ENCODE data around the gene HIVEP3.

HIVEP3 gene

DNA sequence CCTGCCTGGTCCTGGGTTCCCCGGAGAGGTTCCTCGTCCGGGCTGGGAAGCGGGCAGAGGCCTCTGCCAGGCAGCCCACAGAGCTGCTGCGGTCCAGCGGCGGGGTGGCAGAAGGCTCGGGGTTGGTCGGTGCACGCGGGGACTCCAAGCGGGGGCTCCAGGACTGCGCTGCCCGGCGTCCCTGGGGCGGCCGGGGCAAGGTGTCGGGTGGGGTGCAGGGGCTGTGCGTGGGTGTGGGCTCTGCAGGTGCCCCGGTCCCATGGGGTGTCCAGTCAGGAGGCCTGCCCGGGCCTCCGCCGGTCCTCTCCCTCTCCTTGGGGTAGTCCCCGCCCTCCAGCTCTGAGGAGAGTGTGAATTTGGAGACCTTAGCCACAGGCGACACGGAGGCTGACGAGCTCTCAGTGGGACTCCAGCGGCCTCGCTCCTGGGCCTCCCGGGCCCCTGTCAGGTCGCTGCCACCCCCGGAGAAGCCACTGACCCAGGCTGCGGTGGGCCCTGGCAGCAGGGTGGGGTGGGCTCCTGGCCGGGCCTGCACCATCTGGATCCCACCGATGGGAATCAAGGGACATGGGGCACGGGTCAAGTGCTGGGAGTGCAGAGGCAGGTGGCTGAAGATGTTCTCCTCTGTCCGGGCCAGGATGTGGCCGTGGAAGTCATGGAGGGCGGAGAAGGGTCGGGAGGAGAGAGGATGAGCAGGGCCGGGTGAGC, 408.0 kb downstream of the HIVEP3 start:
- Histone ChIP-seq H3K27ac (ENCODE audit: low read length) (no peak overlapping the region), H3K9ac (ENCODE audit: low read depth, low read length) (no peak overlapping the region), H3K36me3 (ENCODE audit: insufficient read depth, low read depth, low read length) (no peaks in the 10 kb centered on the region), H3K4me3 (ENCODE audit: low read length) (no peak overlapping the region), H3K27me3 (ENCODE audit: insufficient read depth, low read length) (no peaks in the 10 kb centered on the region), H3K9me3 (ENCODE audit: insufficient read depth, low read depth, low read length) (no peaks in the 10 kb centered on the region), H3K4me1 (ENCODE audit: insufficient read depth, low read length) (peaks cover 4% of the 10 kb centered on the region)

DNA sequence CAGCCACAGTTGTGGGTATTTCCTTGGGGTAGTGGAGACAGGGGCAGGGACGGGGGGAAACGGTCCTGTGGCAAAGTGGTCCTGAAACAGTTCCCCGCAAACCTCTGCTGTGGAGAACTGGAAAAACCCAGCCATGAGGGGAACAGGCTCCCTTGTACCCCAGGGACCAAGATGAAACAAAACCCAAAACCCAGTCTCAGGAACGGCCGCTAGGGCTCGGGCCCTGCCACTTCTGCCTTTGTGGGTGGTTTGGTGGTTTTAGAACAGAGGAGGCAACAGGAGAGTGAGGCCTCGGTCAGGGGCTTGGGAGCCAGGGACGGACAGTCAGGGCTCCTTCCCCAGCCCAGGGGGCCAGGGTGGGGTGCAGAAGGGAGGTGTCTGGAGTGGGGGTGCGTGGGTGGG, 409.5 kb downstream of the HIVEP3 start:
- H3K9ac ChIP-seq (ENCODE audit: low read depth, low read length), result no peak overlapping the region
- H3K4me3 ChIP-seq (ENCODE audit: low read length), result no peak overlapping the region
- no peak overlapping the region for H3K27ac ChIP-seq (ENCODE audit: low read length)
- no peaks in the 10 kb centered on the region for H3K9me3 ChIP-seq (ENCODE audit: insufficient read depth, low read depth, low read length)
- H3K36me3 ChIP-seq (ENCODE audit: insufficient read depth, low read depth, low read length), result no peaks in the 10 kb centered on the region
- H3K27me3 ChIP-seq (ENCODE audit: insufficient read depth, low read length), result no peaks in the 10 kb centered on the region
- H3K4me1 ChIP-seq (ENCODE audit: insufficient read depth, low read length), result no peaks in the 10 kb centered on the region

DNA sequence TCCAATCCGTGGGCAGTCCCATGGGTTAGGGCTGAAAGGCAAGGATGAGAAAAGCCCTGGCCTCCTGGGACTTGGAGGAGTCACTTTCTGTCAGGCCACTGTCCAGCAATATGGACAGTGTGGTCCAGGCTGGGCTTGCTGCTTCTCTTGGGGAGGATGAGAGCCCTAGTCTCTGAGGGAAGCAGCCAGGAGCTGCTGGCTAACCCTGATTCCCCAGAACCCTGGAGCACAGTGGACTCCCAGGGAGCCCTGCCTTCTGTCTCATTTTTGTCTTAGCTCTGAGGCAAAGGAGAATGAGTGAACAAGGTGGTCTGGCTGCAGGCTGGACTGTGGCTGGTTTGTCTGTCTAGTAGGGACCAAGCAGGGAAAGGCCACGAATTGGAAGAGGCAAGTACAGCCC, 410.4 kb downstream of the HIVEP3 start:
- no peak overlapping the region for H3K9ac ChIP-seq (ENCODE audit: low read depth, low read length)
- no peak overlapping the region for H3K27ac ChIP-seq (ENCODE audit: low read length)
- H3K36me3 ChIP-seq (ENCODE audit: insufficient read depth, low read depth, low read length), result no peaks in the 10 kb centered on the region
- H3K4me3 ChIP-seq (ENCODE audit: low read length), result no peak overlapping the region
- no peaks in the 10 kb centered on the region for H3K27me3 ChIP-seq (ENCODE audit: insufficient read depth, low read length)
- H3K4me1 ChIP-seq (ENCODE audit: insufficient read depth, low read length), result no peaks in the 10 kb centered on the region
- H3K9me3 ChIP-seq (ENCODE audit: insufficient read depth, low read depth, low read length), result no peaks in the 10 kb centered on the region

DNA sequence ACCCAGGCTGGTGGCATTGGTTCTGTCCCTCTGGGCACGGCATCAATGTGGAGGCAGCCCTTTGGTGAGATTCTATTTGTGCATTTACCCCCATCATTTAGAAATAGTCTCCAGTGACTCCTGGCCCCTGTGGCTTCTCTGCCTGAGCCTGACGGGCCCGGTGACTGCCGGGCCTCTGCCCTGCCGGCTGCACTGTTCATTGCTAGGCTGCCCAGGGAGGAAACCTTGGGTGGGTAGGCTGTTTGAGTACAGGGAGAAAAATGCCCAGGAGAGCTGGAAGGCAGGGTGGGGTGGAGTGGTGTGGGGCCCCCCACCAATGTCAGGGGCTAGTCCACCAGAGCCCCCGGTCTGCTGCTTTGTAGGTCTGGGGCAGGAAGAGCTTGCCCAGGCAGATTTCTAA, 410.9 kb downstream of the HIVEP3 start:
- Histone ChIP-seq H3K9ac (ENCODE audit: low read depth, low read length) (no peak overlapping the region), H3K36me3 (ENCODE audit: insufficient read depth, low read depth, low read length) (no peaks in the 10 kb centered on the region), H3K4me1 (ENCODE audit: insufficient read depth, low read length) (no peaks in the 10 kb centered on the region), H3K27me3 (ENCODE audit: insufficient read depth, low read length) (no peaks in the 10 kb centered on the region), H3K9me3 (ENCODE audit: insufficient read depth, low read depth, low read length) (no peaks in the 10 kb centered on the region), H3K27ac (ENCODE audit: low read length) (no peak overlapping the region), H3K4me3 (ENCODE audit: low read length) (no peak overlapping the region)

DNA sequence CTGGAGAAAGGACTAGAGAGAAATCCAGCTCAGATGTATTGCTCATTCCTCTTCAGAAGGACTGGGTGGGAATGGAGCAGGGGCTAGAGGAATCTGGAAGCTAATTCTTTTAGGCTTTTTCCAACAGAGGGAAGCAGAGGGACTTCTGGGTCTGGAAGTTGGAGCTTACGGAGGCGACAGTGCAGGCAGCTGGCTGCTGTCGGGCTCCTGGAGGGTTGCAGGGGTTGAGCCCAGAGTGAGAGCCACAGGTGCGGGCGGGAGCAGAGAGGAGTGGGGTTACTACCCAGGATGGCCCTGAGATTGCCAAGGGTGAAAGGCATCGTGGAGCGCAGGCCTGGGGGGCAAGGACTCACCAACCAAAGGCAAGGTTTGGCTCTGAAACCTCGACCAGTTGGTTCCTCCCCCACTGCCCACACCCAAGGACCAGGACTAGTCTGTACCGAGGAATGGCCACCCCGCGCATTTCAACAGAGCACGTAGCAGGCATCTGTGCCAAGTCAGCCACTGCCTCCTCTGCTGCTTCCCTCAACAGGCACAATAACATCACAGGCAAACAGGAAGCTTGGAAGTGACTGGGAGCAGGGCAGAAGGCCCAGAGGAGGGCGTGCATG, 411.5 kb downstream of the HIVEP3 start:
- Histone ChIP-seq H3K36me3 (ENCODE audit: insufficient read depth, low read depth, low read length) (no peaks in the 10 kb centered on the region), H3K27ac (ENCODE audit: low read length) (no peak overlapping the region), H3K4me3 (ENCODE audit: low read length) (no peak overlapping the region), H3K4me1 (ENCODE audit: insufficient read depth, low read length) (no peaks in the 10 kb centered on the region), H3K9me3 (ENCODE audit: insufficient read depth, low read depth, low read length) (no peaks in the 10 kb centered on the region), H3K27me3 (ENCODE audit: insufficient read depth, low read length) (no peaks in the 10 kb centered on the region), H3K9ac (ENCODE audit: low read depth, low read length) (no peak overlapping the region)

DNA sequence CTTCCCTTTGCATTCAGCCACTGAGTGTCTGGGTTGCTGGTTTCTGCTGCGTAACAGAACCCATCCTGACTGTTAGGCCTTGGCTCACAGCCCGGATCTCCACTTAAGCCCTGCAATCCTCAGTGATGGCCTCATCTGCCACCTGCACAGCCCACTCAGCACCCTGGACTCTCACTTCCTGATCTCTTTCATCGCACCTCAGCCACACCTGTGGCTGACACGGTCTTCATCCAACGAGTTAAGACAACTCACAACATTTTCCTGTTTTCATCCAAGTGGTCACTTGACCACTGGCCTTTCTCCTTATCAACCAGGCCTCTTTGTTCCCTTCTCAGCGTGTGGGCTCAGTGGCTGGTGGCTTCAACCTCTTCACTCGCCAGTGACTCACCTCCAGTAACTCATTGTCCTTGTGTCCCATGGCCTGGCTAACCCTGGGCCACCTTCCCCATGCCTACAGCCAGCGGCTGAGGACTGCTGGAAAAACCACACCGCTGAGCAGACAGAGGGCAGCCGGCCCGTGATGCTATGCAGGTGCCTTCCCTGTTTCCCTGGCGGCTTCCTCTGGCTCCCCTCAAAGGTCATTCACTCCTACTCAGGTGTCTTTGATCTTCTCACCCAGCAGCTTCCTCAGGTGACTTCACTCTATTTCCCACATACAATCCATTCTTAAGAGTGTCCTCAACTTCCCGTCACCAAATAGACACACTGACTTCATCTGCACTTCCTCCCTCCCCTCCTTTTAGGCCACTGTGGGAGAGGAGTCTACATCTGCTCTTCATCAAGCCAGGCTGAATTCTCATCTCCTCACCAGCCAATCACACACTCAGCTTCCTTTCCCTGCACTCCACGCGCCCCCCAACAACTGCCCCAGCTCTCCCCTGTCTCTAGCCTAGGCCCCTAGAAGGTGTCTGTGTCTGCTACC, 414.3 kb downstream of the HIVEP3 start:
- no peak overlapping the region for H3K4me3 ChIP-seq (ENCODE audit: low read length)
- H3K9me3 ChIP-seq (ENCODE audit: insufficient read depth, low read depth, low read length), result no peaks in the 10 kb centered on the region
- H3K9ac ChIP-seq (ENCODE audit: low read depth, low read length), result no peak overlapping the region
- H3K27ac ChIP-seq (ENCODE audit: low read length), result no peak overlapping the region
- no peaks in the 10 kb centered on the region for H3K27me3 ChIP-seq (ENCODE audit: insufficient read depth, low read length)
- no peaks in the 10 kb centered on the region for H3K36me3 ChIP-seq (ENCODE audit: insufficient read depth, low read depth, low read length)
- H3K4me1 ChIP-seq (ENCODE audit: insufficient read depth, low read length), result no peaks in the 10 kb centered on the region

DNA sequence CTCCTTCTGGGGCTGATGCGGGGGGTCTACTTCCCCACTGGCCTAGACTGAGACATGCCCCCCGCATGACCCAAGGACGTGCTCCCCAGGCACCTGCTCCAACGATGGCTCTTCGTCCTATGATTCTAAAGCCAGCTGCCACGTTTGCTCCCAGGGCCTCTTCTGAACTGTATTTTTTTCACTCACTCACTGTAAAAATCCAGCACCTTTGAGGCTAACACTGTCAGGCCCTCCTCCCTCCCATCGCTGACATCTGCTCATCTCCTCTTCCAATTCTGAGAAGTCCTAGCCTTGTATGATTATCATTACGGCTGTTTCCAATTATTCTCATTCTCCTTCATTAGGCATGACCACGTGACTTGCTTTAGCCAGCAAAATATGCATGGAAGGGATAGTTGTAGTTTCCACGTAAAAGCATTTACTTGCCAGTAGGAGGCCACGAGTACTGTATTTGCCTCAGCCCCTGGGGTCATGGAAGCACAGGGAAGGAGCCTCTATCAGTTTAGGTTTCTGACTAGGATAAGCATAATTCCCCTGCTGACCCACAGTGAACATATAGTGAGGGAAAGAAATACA, 415.1 kb downstream of the HIVEP3 start:
- Histone ChIP-seq H3K9me3 (ENCODE audit: insufficient read depth, low read depth, low read length) (no peaks in the 10 kb centered on the region), H3K27ac (ENCODE audit: low read length) (no peak overlapping the region), H3K9ac (ENCODE audit: low read depth, low read length) (no peak overlapping the region), H3K4me1 (ENCODE audit: insufficient read depth, low read length) (no peaks in the 10 kb centered on the region), H3K27me3 (ENCODE audit: insufficient read depth, low read length) (no peaks in the 10 kb centered on the region), H3K36me3 (ENCODE audit: insufficient read depth, low read depth, low read length) (no peaks in the 10 kb centered on the region), H3K4me3 (ENCODE audit: low read length) (no peak overlapping the region)

DNA sequence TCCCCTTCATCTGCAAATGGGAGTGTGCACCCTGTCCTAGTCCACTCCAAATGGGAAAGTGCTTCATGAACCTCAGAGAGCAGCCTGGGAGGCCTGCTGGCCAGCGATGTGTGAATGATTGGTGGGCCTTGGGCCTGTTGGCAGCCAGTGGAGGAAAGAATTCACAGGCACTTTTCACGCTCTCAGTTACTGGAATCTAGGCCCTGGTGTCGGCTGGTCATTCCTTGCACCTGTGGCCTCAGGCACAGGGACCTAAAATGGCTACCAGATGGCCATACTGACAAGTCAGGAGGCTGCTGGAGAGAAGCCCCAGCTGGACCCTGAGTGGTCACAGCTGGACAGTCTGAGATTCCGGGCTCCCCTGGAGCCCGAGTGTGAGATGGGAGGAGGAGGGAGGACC, 415.8 kb downstream of the HIVEP3 start:
- H3K27ac ChIP-seq (ENCODE audit: low read length), result no peak overlapping the region
- H3K9me3 ChIP-seq (ENCODE audit: insufficient read depth, low read depth, low read length), result no peaks in the 10 kb centered on the region
- H3K36me3 ChIP-seq (ENCODE audit: insufficient read depth, low read depth, low read length), result no peaks in the 10 kb centered on the region
- no peak overlapping the region for H3K4me3 ChIP-seq (ENCODE audit: low read length)
- H3K9ac ChIP-seq (ENCODE audit: low read depth, low read length), result no peak overlapping the region
- H3K4me1 ChIP-seq (ENCODE audit: insufficient read depth, low read length), result no peaks in the 10 kb centered on the region
- H3K27me3 ChIP-seq (ENCODE audit: insufficient read depth, low read length), result no peaks in the 10 kb centered on the region

DNA sequence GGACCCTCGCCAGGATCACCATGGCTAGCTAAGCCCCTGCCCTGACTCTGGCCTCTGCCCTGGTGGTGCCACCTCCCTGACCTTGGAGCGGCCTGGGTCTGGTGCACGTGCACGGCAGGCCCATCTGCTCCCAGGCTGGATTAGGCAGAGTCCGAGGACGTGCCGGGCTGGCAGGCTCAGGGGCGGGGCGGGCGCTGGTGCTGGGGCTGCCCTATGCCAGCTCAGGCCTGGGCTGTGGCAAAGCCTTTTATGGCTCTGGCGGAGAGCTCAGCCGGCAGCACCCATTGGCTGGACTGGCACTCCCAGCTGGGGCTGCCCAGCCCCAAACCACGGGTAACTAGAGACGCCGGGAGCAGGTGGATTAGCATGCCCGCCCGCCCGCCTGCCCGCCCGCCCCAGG, 417.1 kb downstream of the HIVEP3 start:
- no peak overlapping the region for H3K9ac ChIP-seq (ENCODE audit: low read depth, low read length)
- no peak overlapping the region for H3K27ac ChIP-seq (ENCODE audit: low read length)
- H3K4me1 ChIP-seq (ENCODE audit: insufficient read depth, low read length), result peaks cover 8% of the 10 kb centered on the region
- no peak overlapping the region for H3K4me3 ChIP-seq (ENCODE audit: low read length)
- H3K36me3 ChIP-seq (ENCODE audit: insufficient read depth, low read depth, low read length), result no peaks in the 10 kb centered on the region
- H3K9me3 ChIP-seq (ENCODE audit: insufficient read depth, low read depth, low read length), result no peaks in the 10 kb centered on the region
- peaks cover 8% of the 10 kb centered on the region for H3K27me3 ChIP-seq (ENCODE audit: insufficient read depth, low read length)

DNA sequence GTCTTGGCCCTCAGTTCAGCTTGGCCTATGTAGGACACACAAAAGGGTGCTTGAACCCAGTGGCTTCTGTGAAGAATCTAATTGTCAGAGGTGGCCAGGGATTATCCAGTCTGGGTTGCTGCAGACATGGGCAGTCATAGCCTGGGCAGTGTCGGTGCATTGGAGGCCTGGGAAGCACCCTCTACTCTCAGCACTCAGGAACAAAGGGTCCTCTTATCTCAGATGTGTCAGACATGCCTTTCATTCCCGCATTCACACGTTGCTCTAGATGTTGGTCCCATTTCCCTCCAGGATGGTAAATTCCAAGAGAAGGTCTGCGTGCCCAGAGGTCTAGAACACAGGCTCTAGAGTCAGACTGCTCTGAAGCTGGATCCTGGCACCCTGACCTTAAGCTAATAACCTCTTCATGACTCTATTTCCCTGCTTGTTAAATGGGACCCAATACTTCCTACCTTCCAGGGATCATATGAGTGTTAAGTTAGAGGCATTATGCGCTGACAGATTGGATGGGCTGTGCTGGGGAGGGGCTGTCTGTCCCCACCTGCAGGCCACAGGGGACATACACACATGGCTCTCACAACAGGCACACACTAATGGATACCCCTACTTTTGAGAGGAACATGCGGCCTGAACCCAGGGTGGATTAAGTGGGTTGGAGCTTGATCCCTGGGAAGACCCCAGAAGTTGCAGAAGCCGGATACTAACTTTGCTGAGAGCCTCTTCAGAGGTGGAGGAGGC, 417.8 kb downstream of the HIVEP3 start:
- Histone ChIP-seq H3K4me1 (ENCODE audit: insufficient read depth, low read length) (peaks cover 9% of the 10 kb centered on the region), H3K4me3 (ENCODE audit: low read length) (no peak overlapping the region), H3K9me3 (ENCODE audit: insufficient read depth, low read depth, low read length) (no peaks in the 10 kb centered on the region), H3K27me3 (ENCODE audit: insufficient read depth, low read length) (peaks cover 10% of the 10 kb centered on the region), H3K9ac (ENCODE audit: low read depth, low read length) (no peak overlapping the region), H3K27ac (ENCODE audit: low read length) (no peak overlapping the region), H3K36me3 (ENCODE audit: insufficient read depth, low read depth, low read length) (no peaks in the 10 kb centered on the region)

DNA sequence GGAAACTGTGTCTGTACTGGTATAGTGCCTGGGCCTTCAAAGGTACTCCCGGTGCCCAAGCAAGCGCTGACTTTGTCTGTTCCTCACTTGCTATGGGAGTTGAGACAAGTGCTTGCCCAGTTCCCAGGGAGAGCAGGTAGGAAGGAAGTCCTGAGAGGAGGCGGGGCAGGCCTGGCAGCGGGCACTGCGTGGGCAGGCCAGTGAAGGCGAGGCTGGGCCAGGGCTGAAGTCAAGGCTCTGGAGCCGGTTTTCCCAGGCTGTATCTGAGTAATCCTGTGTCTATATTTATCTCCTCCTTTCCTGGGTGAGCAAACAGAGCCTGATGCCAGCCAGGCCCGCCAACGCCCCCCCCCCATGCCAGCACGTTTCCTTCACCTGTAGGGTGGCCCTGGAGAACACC, 418.3 kb downstream of the HIVEP3 start:
- Histone ChIP-seq H3K36me3 (ENCODE audit: insufficient read depth, low read depth, low read length) (no peaks in the 10 kb centered on the region), H3K9ac (ENCODE audit: low read depth, low read length) (no peak overlapping the region), H3K27ac (ENCODE audit: low read length) (no peak overlapping the region), H3K9me3 (ENCODE audit: insufficient read depth, low read depth, low read length) (no peaks in the 10 kb centered on the region), H3K27me3 (ENCODE audit: insufficient read depth, low read length) (peaks cover 16% of the 10 kb centered on the region), H3K4me3 (ENCODE audit: low read length) (no peak overlapping the region), H3K4me1 (ENCODE audit: insufficient read depth, low read length) (peaks cover 13% of the 10 kb centered on the region)

All from iPS-20b (cell line).